Measurements from ENCODE around the gene TRIM27. TPM values are rescaled to one million over a fixed set of nuclear protein-coding genes. Genes with fewer than 3 reads are reported as not detected.
A peak's percentile ranks its signal among the peaks of the same experiment; 100 is the strongest.
"Not testable (repeated sequence)": the region's sequence is repeated elsewhere in the genome, so short reads cannot be mapped to it uniquely, and the experiment has no call there.

Gene TRIM27
- total RNA-seq, 1 experiment from 2014 or later = 71.2 TPM

DNA sequence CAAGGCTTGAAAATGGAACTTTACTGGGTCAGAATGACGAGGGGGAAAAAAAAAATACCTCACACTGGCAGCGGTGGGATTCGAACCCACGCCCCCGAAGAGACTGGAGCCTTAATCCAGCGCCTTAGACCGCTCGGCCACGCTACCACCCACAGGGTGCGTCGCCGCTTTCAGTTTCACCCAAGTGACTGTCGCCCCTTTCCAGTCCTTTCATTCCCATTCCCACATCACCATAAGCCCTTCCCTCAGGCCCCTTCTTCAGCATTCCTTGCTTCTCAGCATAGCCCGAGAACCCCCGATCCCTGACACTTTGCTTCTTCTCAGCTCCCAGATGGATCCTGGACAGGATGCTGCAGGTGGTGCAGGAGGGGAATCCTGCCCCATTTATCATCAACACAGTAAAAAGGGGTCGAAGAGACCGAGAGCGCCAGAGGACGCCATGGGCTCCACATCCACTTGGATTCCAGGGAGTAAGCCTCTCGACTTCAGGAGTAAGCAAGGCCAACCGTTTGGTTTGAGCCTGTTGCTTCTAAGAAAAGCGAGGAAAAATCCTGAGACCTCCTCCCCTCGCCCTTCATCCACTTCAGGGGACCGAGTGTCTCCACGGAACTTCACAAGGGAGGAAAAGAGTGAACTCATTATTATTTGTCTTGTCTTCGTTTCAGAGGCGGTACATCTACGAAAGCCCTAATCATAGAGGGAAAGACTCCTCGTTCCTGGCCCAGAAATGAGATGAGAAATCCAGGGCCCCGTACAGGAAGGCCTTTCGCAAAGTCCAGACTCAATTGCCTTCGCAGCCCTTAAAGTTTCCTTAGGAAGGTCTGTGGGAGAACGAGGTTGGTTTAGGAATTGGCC, 20.0 kb upstream of the TRIM27 start:
- DNase-seq (ENCODE audit: low read depth) = peak; percentile 77

GRCh38 chr6:28943223-28943556, 19.4 kb upstream of the TRIM27 start:
- DNase-seq (ENCODE audit: low read depth) = no peak

DNA sequence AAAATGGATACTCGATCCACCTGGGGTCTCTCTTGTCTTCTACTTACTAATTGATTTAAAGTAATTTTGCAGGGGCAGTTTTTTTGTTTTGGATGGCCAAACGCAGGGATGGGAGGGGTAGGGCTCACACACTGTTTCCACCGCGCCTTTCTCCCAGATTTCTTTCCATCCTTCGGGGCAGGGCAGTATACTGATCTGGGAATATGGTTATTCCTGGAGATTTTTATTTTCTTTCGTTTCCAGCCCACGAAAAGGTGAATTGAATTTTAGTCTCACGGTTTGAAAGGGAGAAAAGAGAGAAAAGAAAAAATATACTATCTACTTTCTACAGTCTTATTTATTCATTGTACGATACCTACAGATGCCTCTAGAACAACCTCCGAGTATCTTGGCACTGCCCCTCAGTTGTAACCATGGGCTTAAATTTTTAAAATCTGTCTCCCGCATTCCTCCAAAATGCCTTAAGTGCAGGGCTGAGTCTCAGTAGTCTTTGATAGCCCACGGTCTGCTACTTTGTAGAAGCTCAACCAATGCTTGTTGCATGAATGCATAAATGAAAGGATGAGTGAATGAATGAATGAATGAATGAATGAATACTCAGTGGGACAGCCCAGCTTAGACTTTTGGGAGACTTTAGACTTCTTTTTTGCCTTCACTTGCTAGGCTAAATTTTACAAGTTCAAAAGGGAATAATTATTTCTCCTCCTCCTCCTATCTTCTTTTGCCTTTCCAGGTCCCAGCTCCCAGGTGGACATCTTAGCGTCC, 18.1 kb upstream of the TRIM27 start:
- no peak for DNase-seq (ENCODE audit: low read depth)

DNA sequence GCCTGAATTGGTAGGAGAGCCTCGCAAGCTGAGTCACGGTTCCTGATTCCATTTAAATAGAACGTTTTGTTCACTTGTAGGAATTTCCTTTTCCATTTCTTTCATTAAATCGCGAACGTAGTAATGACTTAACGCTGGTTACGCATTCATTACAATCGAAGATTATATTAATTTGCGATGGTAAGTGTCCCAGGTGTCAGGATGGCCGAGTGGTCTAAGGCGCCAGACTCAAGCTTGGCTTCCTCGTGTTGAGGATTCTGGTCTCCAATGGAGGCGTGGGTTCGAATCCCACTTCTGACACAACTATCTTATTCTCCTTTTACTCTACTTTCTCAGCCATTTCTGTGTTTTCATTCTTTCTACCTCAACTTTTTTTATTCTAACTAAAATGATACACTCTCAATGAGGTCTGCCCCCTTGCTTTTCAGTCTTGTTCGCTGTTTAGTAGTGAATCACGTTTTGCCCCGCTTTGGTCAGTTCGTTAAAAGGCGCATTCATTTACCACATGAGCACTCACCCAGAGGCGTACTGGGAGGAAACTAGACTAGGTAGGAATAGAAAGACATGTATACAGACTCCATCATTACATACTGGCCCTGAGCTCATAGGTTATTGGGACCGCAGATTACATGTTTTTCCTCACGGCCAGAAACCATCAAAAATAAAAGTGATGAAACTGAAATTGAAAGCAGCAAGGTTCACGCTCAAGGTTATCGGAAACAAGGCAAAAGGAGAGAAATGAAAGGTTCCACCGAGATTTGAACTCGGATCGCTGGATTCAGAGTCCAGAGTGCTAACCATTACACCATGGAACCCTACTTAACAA, 17.3 kb upstream of the TRIM27 start:
- peak; percentile 84 for DNase-seq (ENCODE audit: low read depth)

GRCh38 chr6:28940294-28940857, 16.6 kb upstream of the TRIM27 start:
- DNase-seq (ENCODE audit: low read depth) = peak; percentile 61

DNA sequence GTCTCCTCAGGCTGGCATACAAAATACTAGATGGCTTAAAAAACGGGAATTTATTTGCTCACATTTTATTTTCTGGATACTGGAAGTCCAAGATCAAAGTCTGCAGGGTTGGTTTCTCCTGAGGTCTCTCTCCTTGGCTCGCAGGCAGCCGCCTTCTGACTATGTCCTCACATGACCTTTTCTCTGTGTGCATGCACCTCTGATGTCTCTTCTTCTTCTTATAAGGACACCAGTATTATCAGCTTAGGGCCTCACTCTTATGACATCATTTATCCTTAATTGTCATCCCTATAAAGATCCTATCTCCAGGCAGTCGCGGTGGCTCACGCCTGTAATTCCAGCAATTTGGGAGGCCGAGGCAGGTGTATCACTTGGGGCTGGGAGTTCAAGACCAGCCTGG, 9.3 kb upstream of the TRIM27 start:
- DNase-seq (ENCODE audit: low read depth) = no peak

DNA sequence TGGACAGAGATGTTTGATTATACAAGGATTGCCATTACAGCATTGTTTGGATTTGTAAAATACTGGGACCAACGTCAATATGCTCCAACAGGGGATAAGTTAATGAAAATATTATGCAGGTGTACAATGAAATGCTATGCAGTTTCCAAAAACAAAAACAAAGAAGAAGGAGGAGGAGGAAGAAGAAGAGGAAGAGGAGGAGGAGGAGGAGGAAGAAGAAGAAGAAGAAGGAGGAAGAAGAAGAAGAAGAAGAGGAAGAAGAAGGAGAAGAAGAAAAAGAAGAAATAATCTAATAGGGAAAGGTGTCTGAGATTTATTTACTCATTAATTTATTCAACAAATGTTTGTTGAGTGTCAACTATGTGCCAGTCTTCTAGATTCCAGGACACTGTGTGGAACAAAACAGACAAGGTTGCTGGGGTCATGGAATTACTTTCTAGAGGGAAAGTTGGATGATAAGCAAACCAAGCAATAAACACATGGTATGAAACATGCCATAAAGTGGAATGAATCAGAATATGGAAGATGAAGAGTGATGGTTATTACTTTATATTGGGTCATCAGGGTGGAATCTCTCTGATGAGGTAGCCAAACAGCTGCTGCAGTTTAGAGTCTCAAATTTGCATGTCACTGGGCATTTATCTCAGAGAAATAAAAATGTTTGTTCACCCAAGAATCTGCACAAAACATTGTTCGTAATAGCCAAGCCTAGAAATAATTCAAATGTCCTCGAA, 6.3 kb upstream of the TRIM27 start:
- peak; percentile 74 for DNase-seq (ENCODE audit: low read depth)

DNA sequence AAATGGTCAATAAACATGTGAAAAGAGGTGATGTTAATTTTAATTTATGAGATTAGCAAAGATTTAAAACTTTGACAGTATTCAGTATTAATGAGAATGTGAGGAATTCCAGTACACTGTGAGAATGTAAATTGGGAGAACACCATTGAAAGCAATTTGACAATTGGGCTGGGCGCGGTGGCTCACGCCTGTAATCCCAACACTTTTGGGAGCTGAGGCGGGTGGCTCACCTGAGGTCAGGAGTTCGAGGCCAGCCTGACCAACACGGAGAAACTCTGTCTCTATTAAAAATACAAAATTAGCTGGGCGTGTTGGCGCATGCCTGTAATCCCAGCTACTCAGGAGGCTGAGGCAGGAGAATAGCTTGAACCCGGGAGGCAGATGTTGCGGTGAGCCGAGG, 5.6 kb upstream of the TRIM27 start:
- not testable (repeated sequence) for DNase-seq (ENCODE audit: low read depth)

DNA sequence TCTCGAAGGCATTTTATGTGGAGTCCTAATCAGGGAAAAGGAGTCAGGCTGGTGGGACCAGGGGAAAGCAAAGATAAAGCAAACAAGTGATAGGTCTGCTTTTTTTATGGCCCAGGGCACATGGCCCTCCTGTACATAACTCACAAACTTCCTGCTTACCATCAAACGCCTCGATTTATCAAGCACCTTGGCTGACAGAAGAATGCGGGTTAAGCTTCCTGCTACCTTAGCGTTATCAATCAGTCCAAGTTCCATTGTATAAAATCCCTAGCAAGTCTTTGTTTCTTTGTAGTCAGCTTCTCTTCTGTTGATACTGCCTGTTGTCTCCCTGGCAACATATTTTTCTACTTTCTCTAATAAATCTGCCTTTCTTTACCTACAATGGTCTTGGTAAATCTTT, 4.1 kb upstream of the TRIM27 start:
- DNase-seq (ENCODE audit: low read depth) = no peak

DNA sequence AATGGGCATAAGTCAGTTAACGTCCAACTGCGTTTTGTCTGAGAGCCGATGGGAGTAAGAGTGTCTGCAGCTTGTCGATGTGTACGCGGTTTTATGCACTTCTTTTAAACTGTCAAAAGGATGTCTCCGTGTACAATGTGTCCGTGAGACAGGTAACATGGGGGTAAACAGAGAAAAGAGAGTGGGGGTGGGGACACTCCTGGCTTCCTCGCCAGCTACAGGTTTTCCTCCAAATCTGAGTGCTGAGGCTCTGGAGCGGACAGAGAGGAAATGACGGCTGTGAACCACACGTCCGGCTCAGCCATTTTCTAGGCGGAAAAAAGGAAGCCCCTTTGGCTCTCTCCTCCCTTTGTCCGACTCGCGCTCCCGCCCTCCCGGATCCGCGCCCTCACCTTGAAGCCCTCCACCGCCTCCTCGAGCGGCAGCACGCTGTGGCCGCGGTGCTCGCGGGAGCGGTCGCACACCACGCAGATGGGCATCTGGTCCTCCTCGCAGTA, 916 bp downstream of the TRIM27 start:
- DNase-seq (ENCODE audit: low read depth) = peak; percentile 38

- DNase-seq (ENCODE audit: low read depth) = peak; percentile 21
Measured at GRCh38 chr6:28922004-28922820, 1.6 kb downstream of the TRIM27 start.

DNA sequence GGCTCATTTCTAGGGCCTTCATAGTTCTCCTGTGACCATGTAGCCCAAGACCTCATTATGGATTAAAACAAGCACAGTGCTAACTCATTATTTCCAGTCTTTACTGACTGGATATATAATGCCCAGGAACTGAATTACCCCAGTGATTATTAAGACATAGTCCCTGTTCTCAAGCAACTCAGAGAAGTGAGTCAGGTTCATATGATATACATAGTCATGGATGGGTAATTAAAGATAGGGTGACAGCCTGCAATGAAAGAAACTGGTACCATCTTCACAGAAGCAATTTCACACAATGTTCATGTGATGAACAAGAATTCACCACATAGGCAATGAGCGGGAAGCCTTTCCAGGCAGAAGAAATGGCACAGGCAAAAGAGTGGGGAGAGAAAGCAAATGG, 3.5 kb downstream of the TRIM27 start:
- no peak for DNase-seq (ENCODE audit: low read depth)

DNA sequence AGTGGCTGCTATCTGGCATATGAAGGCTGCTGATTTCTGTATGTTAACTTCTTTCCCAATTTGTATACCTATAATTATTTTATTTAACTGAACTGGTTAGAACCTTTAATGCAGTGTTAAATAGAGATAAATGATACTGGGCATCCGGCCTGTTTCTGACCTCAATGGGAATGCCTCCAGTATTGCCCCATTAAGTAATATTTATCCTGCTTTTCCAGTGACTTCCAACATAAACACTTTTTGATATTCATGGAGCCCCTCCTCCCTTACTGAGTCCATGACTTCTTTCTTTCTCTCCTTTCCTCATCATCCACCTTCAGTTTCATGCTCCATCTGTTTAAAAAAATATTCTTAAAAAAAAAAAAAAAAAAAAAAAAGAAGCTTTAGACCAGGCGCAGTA, 8.8 kb downstream of the TRIM27 start:
- DNase-seq (ENCODE audit: low read depth) = no peak

- no peak for DNase-seq (ENCODE audit: low read depth)
Measured at GRCh38 chr6:28910901-28911690, 12.7 kb downstream of the TRIM27 start.

GRCh38 chr6:28907394-28907793, 16.4 kb downstream of the TRIM27 start:
- no peak for DNase-seq (ENCODE audit: low read depth)

- DNase-seq (ENCODE audit: low read depth) = no peak
Measured at GRCh38 chr6:28906669-28907068, 17.1 kb downstream of the TRIM27 start.

GRCh38 chr6:28903686-28904085, 20.1 kb downstream of the TRIM27 start:
- no peak for DNase-seq (ENCODE audit: low read depth)

DNA sequence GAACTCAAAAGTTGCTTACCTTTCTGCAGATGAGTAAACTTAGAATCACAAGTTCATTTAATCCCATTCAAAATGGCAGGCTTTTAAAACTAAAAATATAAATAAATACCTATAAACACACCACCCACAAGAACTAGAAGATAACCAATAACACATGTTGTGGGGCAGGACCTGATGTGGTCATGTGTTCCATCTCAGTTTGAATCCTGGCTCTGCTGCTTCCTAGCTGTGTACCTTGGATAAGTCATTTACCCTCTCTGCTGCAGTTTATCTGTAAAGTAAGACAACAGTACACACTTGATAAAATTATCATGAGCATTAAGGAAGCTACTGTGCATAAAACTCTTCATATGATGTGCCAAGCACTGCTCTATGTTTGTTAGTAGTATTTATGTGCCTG, 22.0 kb downstream of the TRIM27 start:
- DNase-seq (ENCODE audit: low read depth) = no peak

- no peak for DNase-seq (ENCODE audit: low read depth)
Measured at GRCh38 chr6:28900577-28901256, 23.1 kb downstream of the TRIM27 start.
